Subcutaneous abdominal adipose tissue (tissue), 5 donors: ENCODE results near the gene CHID1.
A peak's percentile ranks its signal among the peaks of the same experiment; 100 is the strongest.

Experiments
- H3K27ac ChIP-seq: one replicate; pipeline ENCODE4 v1.7.0; 2013; ENCODE audit warnings: low read depth, mild to moderate bottlenecking, inconsistent platforms, low read length, moderate library complexity
- H3K27me3 ChIP-seq, 5 donors: one replicate each; pipeline ENCODE4 v1.7.0; 2013; ENCODE audit warnings: low read length in 5 of 5, inconsistent platforms in 1 of 5; ENCODE audit not compliant: control insufficient read depth in 5 of 5, insufficient read depth in 4 of 5
- H3K36me3 ChIP-seq, 5 donors: one replicate each; pipeline ENCODE4 v1.7.0; 2013; ENCODE audit warnings: low read length in 5 of 5; ENCODE audit not compliant: control insufficient read depth in 5 of 5, insufficient read depth in 5 of 5
- H3K4me1 ChIP-seq, 5 donors: one replicate each; pipeline ENCODE4 v1.7.0; 2013; ENCODE audit warnings: low read length in 5 of 5, mild to moderate bottlenecking in 3 of 5, moderate library complexity in 1 of 5; ENCODE audit not compliant: control insufficient read depth in 5 of 5, insufficient read depth in 5 of 5
- H3K4me3 ChIP-seq, 5 donors: one replicate each; pipeline ENCODE4 v1.7.0; 2013; ENCODE audit warnings: low read length in 5 of 5, low read depth in 1 of 5
- H3K9ac ChIP-seq, 5 donors: one replicate each; pipeline ENCODE4 v1.7.0; 2013; ENCODE audit warnings: low read length in 5 of 5, mild to moderate bottlenecking in 4 of 5, moderate library complexity in 3 of 5
- H3K9me3 ChIP-seq, 5 donors: one replicate each; pipeline ENCODE4 v1.7.0; 2013; ENCODE audit warnings: low read length in 5 of 5; ENCODE audit not compliant: control insufficient read depth in 5 of 5
- donor health status: healthy.
- donor health status: healthy.
- donor health status: healthy.
- donor health status: healthy.
- donor health status: healthy.

CHID1 gene

DNA sequence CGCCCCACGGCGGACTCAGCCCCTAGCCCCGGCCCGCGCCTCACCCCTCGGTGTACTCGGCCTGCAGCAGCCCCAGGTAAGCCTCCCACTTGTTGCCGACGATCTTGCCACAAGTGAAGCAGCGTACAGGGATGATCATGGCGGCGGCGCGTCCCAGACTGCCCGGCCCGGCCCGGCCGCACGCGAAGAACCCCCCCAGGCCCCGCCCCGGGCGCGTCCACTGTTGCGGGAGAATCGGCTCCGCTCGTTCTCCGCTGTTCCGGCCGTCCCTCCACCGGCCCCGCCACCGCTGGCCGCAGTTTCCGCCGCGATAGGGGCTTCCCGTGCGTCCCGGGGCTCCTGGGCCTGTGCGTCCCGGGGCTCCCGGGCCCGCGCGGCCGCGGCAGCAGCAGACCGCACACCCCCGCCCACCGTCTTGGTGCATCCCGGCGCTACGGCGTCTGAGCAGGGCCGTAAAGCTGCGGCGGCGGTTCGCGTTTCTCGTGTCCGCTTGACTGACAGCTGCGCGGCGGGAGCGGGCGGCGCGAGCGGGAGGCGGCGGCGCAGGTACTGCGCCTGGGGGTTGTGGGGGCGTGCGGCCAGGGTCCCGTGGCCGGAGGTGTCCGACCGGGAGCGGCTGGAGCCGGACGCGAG is 68.1 kb downstream of the CHID1 start, which contains the start of the genes POLR2L and TSPAN4:
Gene POLR2L (minus strand): TSS at position 160 of the 633 bp plus-strand sequence. CDS start 21 bp downstream, at position 139.
Gene TSPAN4 (plus strand): TSS at position 483 of the 633 bp plus-strand sequence. CDS start 7,453 bp downstream, outside the sequence.
- Histone ChIP-seq H3K27me3 (no peaks in the 10 kb centered on the region), H3K27ac (peak within 1 kb of the TSS; percentile 92), H3K36me3 (peaks cover 0 to 37% (median 35%) of the 10 kb centered on the region in 5 donors), H3K9me3 (no peaks in the 10 kb centered on the region), H3K9ac (peak within 1 kb of the TSS in 4 of 5 donors; percentile 76 to 89 (median 84)), H3K4me1 (peaks cover 15 to 83% (median 71%) of the 10 kb centered on the region in 5 donors), H3K4me3 (peak within 1 kb of the TSS; percentile 84 to 94 (median 86))

DNA sequence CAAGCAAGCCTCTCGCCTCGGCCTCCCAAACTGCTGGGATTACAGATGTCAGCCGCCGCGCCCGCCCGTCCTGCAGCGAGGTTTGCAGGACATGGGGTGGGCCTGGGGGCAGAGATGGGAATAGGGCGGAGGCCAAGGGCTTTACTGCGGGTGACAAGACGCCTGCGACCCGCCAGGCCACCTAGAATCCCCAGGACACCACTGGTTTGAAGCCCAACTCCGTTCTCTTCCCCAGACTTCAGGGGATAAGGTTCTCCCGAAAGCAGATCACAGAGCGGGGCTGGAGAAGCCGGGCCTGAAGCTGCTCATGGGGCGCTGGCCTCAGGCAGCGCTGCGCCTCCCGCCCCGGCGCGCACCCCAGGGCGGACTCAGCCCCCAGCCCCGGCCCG is 68.6 kb downstream of the CHID1 start:
- H3K27ac ChIP-seq, result peak overlapping the region; percentile 92
- peak overlapping the region in 4 of 5 donors; percentile 76 to 86 (median 84) for H3K9ac ChIP-seq
- H3K27me3 ChIP-seq, result no peaks in the 10 kb centered on the region
- H3K4me3 ChIP-seq, result peak overlapping the region; percentile 84 to 94 (median 86)
- H3K9me3 ChIP-seq, result no peaks in the 10 kb centered on the region
- H3K4me1 ChIP-seq, result peaks cover 15 to 86% (median 71%) of the 10 kb centered on the region in 5 donors
- peaks cover 0 to 42% (median 37%) of the 10 kb centered on the region in 5 donors for H3K36me3 ChIP-seq

DNA sequence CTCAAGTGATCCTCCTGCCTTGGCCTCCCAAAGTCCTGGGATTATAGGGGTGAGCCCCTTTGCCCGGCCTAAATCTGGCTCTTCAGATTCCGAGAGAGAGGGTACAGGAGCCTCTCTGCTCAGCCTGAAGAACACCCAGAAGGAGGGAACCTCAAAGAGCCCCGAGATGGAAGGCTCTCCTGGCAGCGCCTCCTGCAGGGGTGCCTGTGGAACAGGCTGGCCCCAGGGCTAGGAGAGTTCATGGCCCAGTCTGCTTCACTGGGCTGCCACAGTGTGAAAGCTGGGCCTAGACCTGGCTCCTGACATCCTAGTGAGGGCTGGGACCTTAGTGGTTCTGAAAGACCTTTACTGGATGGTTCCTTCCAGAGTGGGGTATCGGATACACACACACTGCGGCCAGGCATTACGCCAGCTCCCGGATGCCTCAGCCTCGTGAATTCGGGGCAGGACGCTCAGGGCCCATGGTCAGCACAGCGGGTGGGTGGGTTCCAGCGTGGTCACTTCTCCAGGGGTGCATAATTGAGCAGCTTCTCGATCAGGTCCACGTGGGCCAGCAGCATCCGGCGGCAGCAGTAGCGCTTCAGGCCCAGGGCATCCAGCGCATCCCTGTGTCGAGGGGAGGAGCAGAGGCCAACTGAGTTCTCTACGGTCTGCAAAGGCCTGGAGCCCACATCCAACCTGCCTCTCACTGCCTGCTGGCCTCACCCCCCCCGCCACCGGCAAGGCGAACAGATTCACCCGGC is 70.6 kb downstream of the CHID1 start:
- Histone ChIP-seq H3K4me3 (peak overlapping the region in 1 of 5 donors; percentile 94), H3K9me3 (no peaks in the 10 kb centered on the region), H3K36me3 (peaks cover 0 to 52% (median 47%) of the 10 kb centered on the region in 5 donors), H3K27me3 (no peaks in the 10 kb centered on the region), H3K9ac (peak overlapping the region in 4 of 5 donors; percentile 6 to 57 (median 40)), H3K4me1 (peaks cover 11 to 78% (median 57%) of the 10 kb centered on the region in 5 donors), H3K27ac (peak overlapping the region; percentile 72)

DNA sequence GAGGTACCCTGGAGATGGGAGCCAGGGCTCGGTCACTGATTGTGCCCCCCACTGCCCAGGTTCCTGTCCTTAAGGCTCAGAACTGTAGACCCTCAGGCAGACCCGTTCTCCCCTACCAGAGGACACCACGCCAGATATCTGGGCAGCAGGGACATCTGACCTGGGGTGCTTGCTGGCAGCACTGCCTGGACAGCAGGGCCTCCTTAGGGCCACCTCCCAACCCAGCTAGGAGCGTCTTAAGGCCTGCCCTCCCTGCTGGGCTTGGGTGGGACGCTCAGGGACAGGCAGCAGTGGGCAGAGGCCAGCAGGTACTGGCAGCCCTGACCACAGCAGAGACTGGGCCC is 71.4 kb downstream of the CHID1 start:
- H3K9me3 ChIP-seq, result no peaks in the 10 kb centered on the region
- no peak overlapping the region for H3K4me3 ChIP-seq
- peaks cover 0 to 52% (median 47%) of the 10 kb centered on the region in 5 donors for H3K36me3 ChIP-seq
- H3K4me1 ChIP-seq, result peaks cover 12 to 79% (median 56%) of the 10 kb centered on the region in 5 donors
- no peak overlapping the region for H3K27ac ChIP-seq
- H3K9ac ChIP-seq, result peak overlapping the region in 1 of 5 donors; percentile 41
- no peaks in the 10 kb centered on the region for H3K27me3 ChIP-seq

DNA sequence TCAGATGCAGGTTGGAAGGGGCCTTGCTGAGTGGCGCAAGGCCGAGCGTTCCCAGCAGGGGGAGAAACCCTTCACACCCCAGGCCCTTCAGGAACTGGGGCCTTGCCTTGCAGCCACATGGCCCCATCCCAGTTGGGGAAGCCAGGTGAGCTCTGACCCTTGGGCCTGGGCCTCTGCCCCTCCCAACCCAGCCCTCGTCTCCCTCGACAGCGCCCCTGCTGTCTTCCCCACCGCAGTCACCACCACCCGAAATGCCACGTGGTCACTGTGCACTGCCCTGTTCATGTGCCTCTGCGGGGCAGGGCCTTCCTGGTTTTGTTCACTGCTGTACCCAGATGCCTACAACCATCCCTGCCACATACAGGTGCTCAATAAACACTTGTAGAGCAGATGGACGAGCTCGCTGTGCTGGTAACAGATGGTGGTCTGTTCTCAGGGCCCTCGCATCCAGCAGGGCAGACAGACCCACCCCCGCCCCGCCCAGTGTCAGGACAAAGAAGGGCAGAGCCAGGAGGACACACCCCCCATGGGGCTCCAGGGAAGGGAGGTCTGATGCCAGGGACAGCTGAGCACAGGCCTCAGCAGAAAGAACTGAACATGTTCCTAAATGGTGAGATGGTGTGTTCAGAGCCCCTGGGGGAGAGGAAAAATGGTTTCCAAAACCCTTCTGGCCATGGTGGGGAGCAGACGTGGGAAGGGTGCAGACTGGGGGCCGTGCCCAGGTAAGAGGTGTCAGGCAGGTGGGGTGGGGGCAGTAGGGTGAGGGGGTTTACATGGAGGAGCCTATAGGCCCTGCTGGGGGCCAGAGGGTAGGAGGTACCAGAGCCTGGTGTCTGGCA is 72.0 kb downstream of the CHID1 start:
- H3K27me3 ChIP-seq, result no peaks in the 10 kb centered on the region
- H3K36me3 ChIP-seq, result peaks cover 0 to 52% (median 47%) of the 10 kb centered on the region in 5 donors
- peaks cover 12 to 79% (median 57%) of the 10 kb centered on the region in 5 donors for H3K4me1 ChIP-seq
- no peaks in the 10 kb centered on the region for H3K9me3 ChIP-seq
- no peak overlapping the region for H3K27ac ChIP-seq
- H3K9ac ChIP-seq, result no peak overlapping the region
- H3K4me3 ChIP-seq, result no peak overlapping the region

DNA sequence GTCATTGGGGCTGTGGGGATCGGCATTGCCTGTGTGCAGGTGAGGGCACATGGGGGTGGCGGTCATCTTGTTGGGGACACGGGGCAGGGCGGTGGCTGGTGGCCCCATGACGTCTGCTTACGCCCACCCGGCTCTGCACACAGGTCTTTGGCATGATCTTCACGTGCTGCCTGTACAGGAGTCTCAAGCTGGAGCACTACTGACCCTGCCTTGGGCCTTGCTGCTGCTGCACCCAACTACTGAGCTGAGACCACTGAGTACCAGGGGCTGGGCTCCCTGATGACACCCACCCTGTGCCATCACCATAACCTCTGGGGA is 72.7 kb downstream of the CHID1 start:
- H3K27ac ChIP-seq, result no peak overlapping the region
- H3K9ac ChIP-seq, result no peak overlapping the region
- H3K27me3 ChIP-seq, result no peaks in the 10 kb centered on the region
- H3K4me3 ChIP-seq, result no peak overlapping the region
- H3K9me3 ChIP-seq, result no peaks in the 10 kb centered on the region
- peaks cover 0 to 52% (median 47%) of the 10 kb centered on the region in 5 donors for H3K36me3 ChIP-seq
- H3K4me1 ChIP-seq, result peaks cover 12 to 76% (median 55%) of the 10 kb centered on the region in 5 donors

DNA sequence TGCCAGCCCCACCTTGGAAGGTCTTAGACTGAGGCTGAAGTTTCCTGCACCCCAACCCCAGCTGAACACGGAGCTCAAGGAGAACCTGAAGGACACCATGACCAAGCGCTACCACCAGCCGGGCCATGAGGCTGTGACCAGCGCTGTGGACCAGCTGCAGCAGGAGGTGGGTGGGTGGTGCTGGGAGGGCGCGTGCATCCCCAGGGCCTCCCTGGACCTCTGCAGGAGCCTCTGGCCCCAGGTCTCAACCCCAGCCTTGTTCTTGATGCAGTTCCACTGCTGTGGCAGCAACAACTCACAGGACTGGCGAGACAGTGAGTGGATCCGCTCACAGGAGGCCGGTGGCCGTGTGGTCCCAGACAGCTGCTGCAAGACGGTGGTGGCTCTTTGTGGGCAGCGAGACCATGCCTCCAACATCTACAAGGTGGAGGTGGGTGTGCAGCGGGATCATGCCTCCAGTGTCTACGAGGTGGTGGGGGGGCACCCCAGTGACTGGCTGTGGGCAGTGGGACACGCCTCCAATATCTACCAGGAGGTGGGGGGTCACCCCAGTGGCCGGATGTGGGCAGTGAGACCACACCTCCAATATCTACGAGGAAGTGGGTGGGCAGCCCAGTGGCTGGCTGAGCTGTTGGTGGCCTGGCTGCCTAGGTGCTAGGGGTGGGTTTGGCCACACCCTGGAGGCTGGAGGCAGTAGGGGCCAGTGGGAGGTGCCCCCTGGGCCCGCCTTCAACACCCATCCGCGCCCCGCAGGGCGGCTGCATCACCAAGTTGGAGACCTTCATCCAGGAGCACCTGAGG is 73.2 kb downstream of the CHID1 start:
- no peak overlapping the region for H3K4me3 ChIP-seq
- no peaks in the 10 kb centered on the region for H3K27me3 ChIP-seq
- H3K9me3 ChIP-seq, result no peaks in the 10 kb centered on the region
- H3K27ac ChIP-seq, result peak overlapping the region; percentile 23
- H3K9ac ChIP-seq, result no peak overlapping the region
- peaks cover 0 to 52% (median 47%) of the 10 kb centered on the region in 5 donors for H3K36me3 ChIP-seq
- H3K4me1 ChIP-seq, result peaks cover 12 to 78% (median 57%) of the 10 kb centered on the region in 5 donors

DNA sequence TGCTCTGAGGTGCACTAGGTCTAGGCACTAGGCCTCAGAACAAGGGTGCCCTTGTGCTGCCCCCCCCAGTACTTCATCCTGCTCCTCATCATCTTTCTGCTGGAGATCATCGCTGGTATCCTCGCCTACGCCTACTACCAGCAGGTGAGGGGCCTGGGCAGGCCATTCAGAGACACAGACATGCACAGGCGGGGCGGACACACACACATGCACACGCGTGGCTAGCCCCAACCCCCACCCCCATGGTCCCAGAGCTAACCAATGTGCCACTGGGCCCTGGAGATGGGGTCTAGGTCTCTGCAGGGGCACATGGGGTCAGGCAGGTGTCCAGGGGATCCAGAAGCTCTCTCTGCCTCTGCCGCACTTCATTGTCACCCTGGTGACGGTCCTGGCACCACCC is 73.9 kb downstream of the CHID1 start:
- Histone ChIP-seq H3K36me3 (peaks cover 0 to 52% (median 47%) of the 10 kb centered on the region in 5 donors), H3K27ac (peak overlapping the region; percentile 23), H3K27me3 (no peaks in the 10 kb centered on the region), H3K9me3 (no peaks in the 10 kb centered on the region), H3K4me3 (no peak overlapping the region), H3K4me1 (peaks cover 12 to 82% (median 61%) of the 10 kb centered on the region in 5 donors), H3K9ac (no peak overlapping the region)

DNA sequence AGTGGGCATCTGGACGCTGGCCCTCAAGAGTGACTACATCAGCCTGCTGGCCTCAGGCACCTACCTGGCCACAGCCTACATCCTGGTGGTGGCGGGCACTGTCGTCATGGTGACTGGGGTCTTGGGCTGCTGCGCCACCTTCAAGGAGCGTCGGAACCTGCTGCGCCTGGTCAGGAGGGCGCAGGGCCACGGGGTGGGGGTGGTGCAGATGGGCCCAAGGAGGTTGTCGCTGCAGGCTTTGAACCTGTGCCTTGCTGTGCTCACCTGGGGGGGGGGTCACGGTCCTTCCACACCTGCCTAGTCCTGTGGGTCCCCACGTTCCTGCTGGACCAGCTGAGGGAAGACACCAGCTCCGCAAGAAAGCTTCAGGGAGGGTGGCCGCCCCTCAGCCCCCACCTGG is 74.3 kb downstream of the CHID1 start:
- no peak overlapping the region for H3K4me3 ChIP-seq
- peaks cover 0 to 52% (median 47%) of the 10 kb centered on the region in 5 donors for H3K36me3 ChIP-seq
- peaks cover 12 to 82% (median 60%) of the 10 kb centered on the region in 5 donors for H3K4me1 ChIP-seq
- peak overlapping the region; percentile 23 for H3K27ac ChIP-seq
- no peak overlapping the region for H3K9ac ChIP-seq
- H3K27me3 ChIP-seq, result no peaks in the 10 kb centered on the region
- no peaks in the 10 kb centered on the region for H3K9me3 ChIP-seq
